Spleen (tissue), 11 donors: ENCODE data around the gene STK10. TPM values are rescaled to one million over a fixed set of nuclear protein-coding genes. Genes with fewer than 3 reads are reported as not detected.

Experiments used
- DNase-seq: peaks from one replicate; pipeline ENCODE4 v3.0.0-alpha.2; 2020
- H3K27ac ChIP-seq, 8 donors: fragments of 200-600 bp; sonication (generic) in 7 of 8; 1 replicate in 4 of 8; 2 replicates in 4 of 8; pipeline versions ENCODE4 v1.5.0 to v1.8.0; 2016 to 2021; ENCODE audit warnings: inconsistent platforms in 4 of 8, mild to moderate bottlenecking in 4 of 8, moderate library complexity in 1 of 8
- H3K27me3 ChIP-seq, 7 donors: fragments of 200-600 bp; sonication (generic) in 6 of 7; replicated peaks in 1 of 7; 1 replicate in 4 of 7; 2 replicates in 3 of 7; pipeline versions ENCODE4 v1.5.0 to v1.8.0; 2016 to 2021; ENCODE audit warnings: inconsistent platforms in 3 of 7, mild to moderate bottlenecking in 1 of 7
- H3K36me3 ChIP-seq, 6 donors: fragments of 200-600 bp; sonication (generic) in 5 of 6; 1 replicate in 4 of 6; 2 replicates in 2 of 6; pipeline versions ENCODE4 v1.5.0 to v1.8.0; 2016 to 2021; ENCODE audit warnings: inconsistent platforms in 2 of 6
- H3K4me1 ChIP-seq, 6 donors: fragments of 200-600 bp; sonication (generic) in 5 of 6; 1 replicate in 3 of 6; 2 replicates in 3 of 6; pipeline versions ENCODE4 v1.5.0 to v1.8.0; 2016 to 2021; ENCODE audit warnings: inconsistent platforms in 3 of 6
- H3K4me3 ChIP-seq, 8 donors: fragments of 200-600 bp; sonication (generic) in 7 of 8; 1 replicate in 4 of 8; 2 replicates in 4 of 8; pipeline versions ENCODE4 v1.5.0 to v1.8.0; 2016 to 2021; ENCODE audit warnings: inconsistent platforms in 4 of 8, mild to moderate bottlenecking in 4 of 8, moderate library complexity in 2 of 8
- H3K9me3 ChIP-seq, 8 donors: fragments of 200-600 bp; sonication (generic) in 7 of 8; 1 replicate in 4 of 8; 2 replicates in 4 of 8; pipeline versions ENCODE4 v1.5.0 to v1.8.0; 2016 to 2021; ENCODE audit warnings: inconsistent platforms in 4 of 8
- POLR2A ChIP-seq, 3 donors: fragments of 450-650 bp; IDR thresholded peaks; one replicate each; pipeline ENCODE4 v1.5.1; 2017; ENCODE audit warnings: antibody characterized with exemption in 3 of 3, mild to moderate bottlenecking in 1 of 3
- POLR2AphosphoS5 ChIP-seq, 3 donors: sonication (generic); formaldehyde crosslinking; IDR thresholded peaks; one replicate each; pipeline ENCODE4 v1.5.1; 2017; ENCODE audit warnings: antibody characterized with exemption in 3 of 3
- WGBS, 5 donors: extraction: QIAGEN DNeasy Blood & Tissue Kit in 3 of 5; methylation state at CpG; one replicate each; pipeline versions ENCODE4 v1.1.5 to v1.1.7; 2013 to 2018; 5-methylcytosine and 5-hydroxymethylcytosine counted together
- intact Hi-C: fragments of 100-400 bp; cut with DNase I; formaldehyde crosslinking; loops from one replicate; pipeline ENCODE4 v1.15.0; 2023; ENCODE audit warnings: low total_unique reads
- polyA plus RNA-seq, 3 donors: library from polyadenylated mRNA; stranded (reverse); fragments of 200-250 nt; gene quantifications; one replicate each; pipeline ENCODE4 v1.2.1, GENCODE V29; 2013
- total RNA-seq, 7 donors: library from RNA; depleted of rRNA in 3 of 7; stranded (reverse); fragments of >200 nt in 3 of 7; fragmentation: NEBNext Ultra II Directional in 4 of 7; extraction: Animal tissue kit (Norgen Biotek cat#: 25700) in 4 of 7; gene quantifications; one replicate each; pipeline versions ENCODE4 v1.1.0 to v1.2.1, GENCODE V29; 2016 to 2021
- TF ChIP-seq, protein P1 (sequence below), 11 experiments: fragments of 200-600 bp in 7 of 11; fragments of 450-650 bp in 4 of 11; sonication (generic) in 4 of 11; IDR thresholded peaks in 8 of 11; conservative IDR thresholded peaks in 3 of 11; 1 replicate in 7 of 11; 2 replicates in 4 of 11; pipeline versions ENCODE4 v1.4.0 to v1.8.0; 2016 to 2021; ENCODE audit warnings: antibody characterized with exemption in 11 of 11, inconsistent platforms in 4 of 11, mild to moderate bottlenecking in 1 of 11
- donor health status: healthy with polysubstance abuse.
- donor health status: DM: no; HTN: no; CAD: no; lungs with moderate emphysema.
- donor health status: DM: no; HTN: no; CAD: no.
- donor health status: Bipolar disorder and iron deficiency.
- donor health status: healthy.
- donor health status: DM: no; HTN: no; CAD: no.
- donor health status: DM: yes; HTN: yes; CAD: no.

STK10 gene
- total and polyA plus RNA-seq, 10 donors, result 34.0 to 290 (median 168) TPM

DNA sequence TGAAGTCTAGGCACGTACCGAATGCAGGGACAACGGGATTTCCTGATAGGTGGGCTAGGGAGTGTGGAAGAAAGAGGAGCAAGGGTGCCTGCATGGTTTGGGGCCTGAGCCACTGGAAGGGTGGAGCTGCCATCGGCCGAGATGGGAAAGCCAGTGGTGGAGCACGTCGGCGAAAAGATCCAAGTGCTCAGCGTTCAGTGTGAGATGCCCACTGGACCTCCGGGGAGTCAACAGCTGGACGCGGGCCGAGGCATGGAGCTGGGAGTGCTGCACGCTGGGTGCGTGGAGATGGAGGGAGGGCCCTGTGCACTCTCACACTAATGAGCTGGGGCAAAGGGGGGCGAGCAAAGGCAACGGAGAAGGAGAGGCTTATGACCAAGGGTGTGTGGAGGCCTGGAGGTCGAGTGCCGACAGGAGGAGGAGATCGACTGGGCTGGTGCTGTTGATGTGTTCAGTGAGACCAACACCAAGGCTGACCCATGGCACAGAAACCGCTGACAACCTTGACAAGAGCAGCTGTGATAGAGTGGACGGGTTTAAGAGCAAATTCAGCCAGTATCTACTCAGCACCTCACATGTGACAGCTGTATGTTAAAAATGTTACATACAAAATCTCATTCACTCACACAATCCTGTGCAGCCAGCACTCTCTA, 85.7 kb downstream of the STK10 start:
- 83 to 95% (median 86%) methylated on average over 22 of the region's 22 CpGs for WGBS, 5 donors
- peak overlapping the region in 6 of 8 donors; percentile 43 to 79 (median 72) for H3K27ac ChIP-seq

DNA sequence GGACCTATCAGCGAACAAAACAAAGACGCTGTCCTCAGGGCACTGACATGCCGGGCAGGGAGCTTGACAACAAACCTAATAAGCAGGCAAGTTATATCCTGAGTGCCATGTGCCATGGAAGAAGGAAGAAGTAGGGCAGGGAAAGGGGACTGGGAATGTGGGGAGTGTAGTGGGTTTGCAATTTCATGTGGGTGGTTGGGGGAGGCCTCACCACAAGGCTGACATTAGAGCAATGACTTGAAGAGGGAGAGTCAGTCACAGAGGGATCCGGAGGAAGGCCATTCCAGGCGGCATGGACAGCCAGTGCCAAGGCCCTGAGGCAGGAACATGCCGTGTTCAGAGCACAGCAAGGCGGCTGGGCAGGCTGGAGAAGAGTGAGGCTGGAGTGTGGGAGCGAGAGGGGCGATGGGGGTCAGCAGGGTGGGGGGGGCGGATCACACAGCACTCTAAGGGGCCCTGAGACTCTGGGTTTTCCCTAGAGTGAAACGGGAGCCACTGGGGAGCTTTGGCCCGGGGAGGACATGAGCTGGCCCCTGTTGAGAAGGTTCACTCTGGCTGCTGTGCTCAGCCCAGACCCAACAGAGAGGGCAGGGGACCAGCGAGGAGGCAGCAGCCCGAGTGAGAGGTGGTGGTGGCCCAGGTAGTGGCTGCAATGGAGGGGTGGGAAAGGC, 86.3 kb downstream of the STK10 start:
- H3K27me3 ChIP-seq, result no peaks in the 10 kb centered on the region
- intact Hi-C loops, result loop anchor here (10.0 kb wide), 1 partner anchor 193 kb away; no protein-coding TSS in a partner anchor
- 89 to 99% (median 93%) methylated on average over 14 of the region's 14 CpGs for WGBS, 5 donors
- TF ChIP-seq, protein P1, sequence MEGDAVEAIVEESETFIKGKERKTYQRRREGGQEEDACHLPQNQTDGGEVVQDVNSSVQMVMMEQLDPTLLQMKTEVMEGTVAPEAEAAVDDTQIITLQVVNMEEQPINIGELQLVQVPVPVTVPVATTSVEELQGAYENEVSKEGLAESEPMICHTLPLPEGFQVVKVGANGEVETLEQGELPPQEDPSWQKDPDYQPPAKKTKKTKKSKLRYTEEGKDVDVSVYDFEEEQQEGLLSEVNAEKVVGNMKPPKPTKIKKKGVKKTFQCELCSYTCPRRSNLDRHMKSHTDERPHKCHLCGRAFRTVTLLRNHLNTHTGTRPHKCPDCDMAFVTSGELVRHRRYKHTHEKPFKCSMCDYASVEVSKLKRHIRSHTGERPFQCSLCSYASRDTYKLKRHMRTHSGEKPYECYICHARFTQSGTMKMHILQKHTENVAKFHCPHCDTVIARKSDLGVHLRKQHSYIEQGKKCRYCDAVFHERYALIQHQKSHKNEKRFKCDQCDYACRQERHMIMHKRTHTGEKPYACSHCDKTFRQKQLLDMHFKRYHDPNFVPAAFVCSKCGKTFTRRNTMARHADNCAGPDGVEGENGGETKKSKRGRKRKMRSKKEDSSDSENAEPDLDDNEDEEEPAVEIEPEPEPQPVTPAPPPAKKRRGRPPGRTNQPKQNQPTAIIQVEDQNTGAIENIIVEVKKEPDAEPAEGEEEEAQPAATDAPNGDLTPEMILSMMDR (IDR thresholded peaks at IDR 0.05 in 8 of 11, conservative IDR thresholded peaks at IDR 0.05 in 3 of 11), result no peak
- TF ChIP-seq POLR2A (IDR thresholded peaks at IDR 0.05), result no peak
- no peak for TF ChIP-seq POLR2AphosphoS5 (IDR thresholded peaks at IDR 0.05)
- H3K4me1 ChIP-seq, result peaks cover 3 to 61% (median 19%) of the 10 kb centered on the region in 6 donors
- H3K4me3 ChIP-seq, result no peak overlapping the region
- peak; percentile 70 for DNase-seq
- H3K36me3 ChIP-seq, result peaks cover 0 to 99% (median 65%) of the 10 kb centered on the region in 6 donors
- peak overlapping the region in 4 of 8 donors; percentile 59 to 79 (median 76) for H3K27ac ChIP-seq
- H3K9me3 ChIP-seq, result no peaks in the 10 kb centered on the region

More for the DNA sequence above, 85.7 kb downstream of the STK10 start:
- TF ChIP-seq, protein P1 (IDR thresholded peaks at IDR 0.05 in 8 of 11, conservative IDR thresholded peaks at IDR 0.05 in 3 of 11), result no peak
- TF ChIP-seq POLR2A (IDR thresholded peaks at IDR 0.05), result no peak
- peak; percentile 43 to 72 (median 52) for TF ChIP-seq POLR2AphosphoS5 (IDR thresholded peaks at IDR 0.05)
- peaks cover 9 to 65% (median 23%) of the 10 kb centered on the region in 6 donors for H3K4me1 ChIP-seq
- H3K4me3 ChIP-seq, result no peak overlapping the region
- peak; percentile 79 for DNase-seq
- peaks cover 0 to 97% (median 59%) of the 10 kb centered on the region in 6 donors for H3K36me3 ChIP-seq
- intact Hi-C loops, result loop anchor here (10.0 kb wide), 1 partner anchor 192 kb away; no protein-coding TSS in a partner anchor
- H3K9me3 ChIP-seq, result no peaks in the 10 kb centered on the region
- no peaks in the 10 kb centered on the region for H3K27me3 ChIP-seq

DNA sequence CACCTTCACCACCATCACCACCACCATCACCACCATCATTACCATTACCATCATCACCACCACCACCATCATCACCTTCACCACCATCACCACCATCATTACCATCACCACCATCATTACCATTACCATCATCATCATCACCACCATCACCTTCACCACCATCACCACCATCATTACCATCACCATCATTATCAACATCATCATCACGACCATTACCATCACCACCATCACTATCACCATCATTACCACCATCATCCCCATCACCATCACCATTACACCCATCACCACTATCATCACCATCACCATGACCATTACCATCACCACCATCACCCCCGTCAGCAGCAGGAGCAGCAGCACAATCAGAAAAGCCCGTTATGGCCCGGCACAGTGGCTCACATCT, 89.1 kb downstream of the STK10 start:
- Histone ChIP-seq H3K4me3 (no peak overlapping the region), H3K9me3 (no peaks in the 10 kb centered on the region), H3K36me3 (peaks cover 0 to 99% (median 67%) of the 10 kb centered on the region in 6 donors), H3K27me3 (no peaks in the 10 kb centered on the region), H3K4me1 (peaks cover 0 to 36% (median 10%) of the 10 kb centered on the region in 6 donors), H3K27ac (no peak overlapping the region)
- DNase-seq, result peak; percentile 20
- WGBS, 5 donors, result 92 to 98% (median 95%) methylated on average over 4 of the region's 4 CpGs
- intact Hi-C loops, result no loop called here
- TF ChIP-seq, protein P1 (IDR thresholded peaks at IDR 0.05 in 8 of 11, conservative IDR thresholded peaks at IDR 0.05 in 3 of 11), result no peak
- TF ChIP-seq POLR2A (IDR thresholded peaks at IDR 0.05) (no peak), POLR2AphosphoS5 (IDR thresholded peaks at IDR 0.05) (no peak)

DNA sequence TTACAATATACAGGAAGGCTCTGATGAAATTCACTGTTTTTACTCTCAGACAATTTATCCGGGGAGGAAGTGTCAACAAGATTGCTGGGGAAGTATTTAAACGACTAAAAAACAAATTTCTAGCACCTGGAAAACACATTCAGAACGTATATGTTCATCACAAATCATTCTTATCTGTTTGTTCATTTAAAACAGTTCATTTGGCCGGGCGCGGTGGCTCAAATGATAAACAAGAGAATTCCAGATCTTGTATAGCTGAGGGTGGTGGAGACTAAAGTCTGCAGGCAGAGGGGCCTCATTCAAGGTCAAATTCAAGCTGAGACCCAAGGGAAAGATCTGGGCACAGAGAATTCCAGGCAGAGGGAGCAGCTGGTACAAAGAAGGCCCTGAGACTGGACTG, 90.0 kb downstream of the STK10 start:
- WGBS, 5 donors, result 75 to 85% (median 79%) methylated on average over 6 of the region's 6 CpGs
- TF ChIP-seq POLR2A (IDR thresholded peaks at IDR 0.05) (no peak), POLR2AphosphoS5 (IDR thresholded peaks at IDR 0.05) (no peak)
- TF ChIP-seq, protein P1 (IDR thresholded peaks at IDR 0.05 in 8 of 11, conservative IDR thresholded peaks at IDR 0.05 in 3 of 11), result no peak
- intact Hi-C loops, result no loop called here
- Histone ChIP-seq H3K27ac (peak overlapping the region in 1 of 8 donors; percentile 30), H3K4me1 (peaks cover 0 to 28% (median 9%) of the 10 kb centered on the region in 6 donors), H3K9me3 (no peaks in the 10 kb centered on the region), H3K36me3 (peaks cover 0 to 99% (median 66%) of the 10 kb centered on the region in 6 donors), H3K4me3 (no peak overlapping the region), H3K27me3 (no peaks in the 10 kb centered on the region)
- no peak for DNase-seq
